DOHH2 (cell line): ENCODE data around the gene PZP.

Source experiments
- CTCF ChIP-seq: fragments of 200-600 bp; sonication (generic); IDR thresholded peaks from one replicate; pipeline ENCODE4 v1.5.1; 2014; ENCODE audit warnings: antibody characterized with exemption, mild to moderate bottlenecking, low read depth, low read length; ENCODE audit not compliant: poor library complexity, severe bottlenecking
- EZH2phosphoT487 ChIP-seq: fragments of 200-600 bp; sonication (generic); IDR thresholded peaks from 2 replicates; pipeline ENCODE4 v1.6.1; 2017; ENCODE audit warnings: borderline replicate concordance, mild to moderate bottlenecking, antibody characterized with exemption, low read length, moderate library complexity, mixed read lengths

DNA sequence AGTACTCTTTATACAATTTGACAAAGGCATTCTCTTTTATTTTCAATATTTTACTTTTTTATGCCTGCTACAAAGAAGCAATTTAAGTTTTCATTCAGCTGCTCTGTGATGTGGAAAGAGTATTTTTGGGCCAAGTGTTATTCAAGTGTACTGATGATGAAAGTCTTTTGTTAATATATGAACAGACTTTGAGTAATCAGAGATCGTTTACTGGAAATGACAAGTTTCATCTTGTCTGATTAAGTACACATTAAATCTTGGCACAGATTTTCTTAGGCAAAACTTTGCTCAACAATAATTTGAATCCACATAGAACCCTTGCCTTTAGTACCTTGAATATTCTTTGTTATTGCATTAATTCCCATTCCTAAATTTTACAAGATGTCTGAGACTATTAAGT is 13.3 kb upstream of the PZP start:
- TF ChIP-seq CTCF = no peak
- TF ChIP-seq EZH2phosphoT487 = no peak
